PC-9 (cell line): ENCODE data around the gene CAGE1.

Experiments
- EZH2 ChIP-seq: fragments of 200-600 bp; sonication (generic); IDR thresholded peaks from 2 replicates; pipeline ENCODE4 v1.8.0; 2017; ENCODE audit warnings: antibody characterized with exemption, low read depth
- TF ChIP-seq, protein P1 (sequence below): fragments of 200-600 bp; sonication (generic); conservative IDR thresholded peaks from 2 replicates; pipeline ENCODE4 v1.6.1; 2017; ENCODE audit warnings: mixed run types, antibody characterized with exemption, mild to moderate bottlenecking, moderate library complexity

DNA sequence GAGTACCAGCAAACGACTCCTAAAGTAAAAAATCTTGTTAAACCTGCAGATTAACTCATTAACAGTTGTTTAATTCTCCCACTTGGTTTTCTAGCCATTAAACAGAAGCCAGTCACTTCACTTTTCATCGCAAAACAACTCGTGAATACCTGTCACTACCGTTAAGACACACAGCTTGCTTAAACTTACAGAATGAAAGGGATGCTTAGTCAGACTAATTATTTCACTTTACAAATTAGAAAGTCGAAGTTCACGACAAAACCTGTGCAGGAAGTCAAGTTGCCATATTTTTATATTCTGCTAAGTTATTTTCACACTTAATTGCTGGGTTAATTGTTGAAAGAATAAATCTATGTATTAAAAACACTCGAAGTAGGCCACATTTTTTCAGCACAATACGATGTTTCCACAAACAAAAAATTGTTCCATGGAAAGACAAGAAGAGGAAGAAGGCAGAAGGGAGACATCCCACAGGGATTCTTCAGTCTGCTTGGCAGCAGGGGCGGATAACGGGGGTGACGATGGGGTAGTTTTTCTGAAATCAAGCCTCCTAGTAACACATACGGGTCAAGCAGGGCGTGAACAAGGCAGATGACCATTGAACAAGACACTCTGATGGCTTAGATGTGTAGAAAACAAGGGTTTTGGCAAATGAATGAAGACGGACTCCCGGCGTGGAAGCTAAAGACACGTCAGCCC, 77.5 kb downstream of the CAGE1 start:
- TF ChIP-seq, protein P1, sequence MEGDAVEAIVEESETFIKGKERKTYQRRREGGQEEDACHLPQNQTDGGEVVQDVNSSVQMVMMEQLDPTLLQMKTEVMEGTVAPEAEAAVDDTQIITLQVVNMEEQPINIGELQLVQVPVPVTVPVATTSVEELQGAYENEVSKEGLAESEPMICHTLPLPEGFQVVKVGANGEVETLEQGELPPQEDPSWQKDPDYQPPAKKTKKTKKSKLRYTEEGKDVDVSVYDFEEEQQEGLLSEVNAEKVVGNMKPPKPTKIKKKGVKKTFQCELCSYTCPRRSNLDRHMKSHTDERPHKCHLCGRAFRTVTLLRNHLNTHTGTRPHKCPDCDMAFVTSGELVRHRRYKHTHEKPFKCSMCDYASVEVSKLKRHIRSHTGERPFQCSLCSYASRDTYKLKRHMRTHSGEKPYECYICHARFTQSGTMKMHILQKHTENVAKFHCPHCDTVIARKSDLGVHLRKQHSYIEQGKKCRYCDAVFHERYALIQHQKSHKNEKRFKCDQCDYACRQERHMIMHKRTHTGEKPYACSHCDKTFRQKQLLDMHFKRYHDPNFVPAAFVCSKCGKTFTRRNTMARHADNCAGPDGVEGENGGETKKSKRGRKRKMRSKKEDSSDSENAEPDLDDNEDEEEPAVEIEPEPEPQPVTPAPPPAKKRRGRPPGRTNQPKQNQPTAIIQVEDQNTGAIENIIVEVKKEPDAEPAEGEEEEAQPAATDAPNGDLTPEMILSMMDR, result no peak
- TF ChIP-seq EZH2, result no peak
